NCI-H1694 treated with DMSO at 0.1 percent for 48 hours (cell line): ENCODE results near the gene RALGAPB.
"Not testable (repeated sequence)": the region's sequence is repeated elsewhere in the genome, so short reads cannot be mapped to it uniquely, and the experiment has no call there.

Source experiments
- DNase-seq: peaks from one replicate; lab custom pipeline; 2025; lab: John Stamatoyannopoulos, UW

Gene RALGAPB

GRCh38 chr20:38447251-38447661, 25.4 kb upstream of the RALGAPB start:
- DNase-seq: no peak

- no peak for DNase-seq
Measured at GRCh38 chr20:38447931-38448675, 24.5 kb upstream of the RALGAPB start.

GRCh38 chr20:38449046-38449445, 23.6 kb upstream of the RALGAPB start:
- no peak for DNase-seq

- DNase-seq: no peak
Measured at GRCh38 chr20:38450412-38450975, 22.1 kb upstream of the RALGAPB start.

GRCh38 chr20:38452880-38453624, 19.6 kb upstream of the RALGAPB start:
- DNase-seq: no peak

- DNase-seq: no peak
Measured at GRCh38 chr20:38453941-38454340, 18.7 kb upstream of the RALGAPB start.

GRCh38 chr20:38454556-38455473, 17.8 kb upstream of the RALGAPB start:
- no peak for DNase-seq

GRCh38 chr20:38458314-38458713, 14.3 kb upstream of the RALGAPB start:
- DNase-seq: no peak

- no peak for DNase-seq
Measured at GRCh38 chr20:38460040-38460623, 12.5 kb upstream of the RALGAPB start.

GRCh38 chr20:38460631-38461030, 12.0 kb upstream of the RALGAPB start:
- DNase-seq: not testable (repeated sequence)

- DNase-seq: not testable (repeated sequence)
Measured at GRCh38 chr20:38461167-38461566, 11.5 kb upstream of the RALGAPB start.

- DNase-seq: not testable (repeated sequence)
Measured at GRCh38 chr20:38461569-38461968, 11.1 kb upstream of the RALGAPB start.

- no peak for DNase-seq
Measured at GRCh38 chr20:38466171-38466570, 6.5 kb upstream of the RALGAPB start.

- DNase-seq: no peak
Measured at GRCh38 chr20:38466983-38467382, 5.7 kb upstream of the RALGAPB start.

GRCh38 chr20:38471245-38471644, 1.4 kb upstream of the RALGAPB start:
- no peak for DNase-seq

GRCh38 chr20:38471987-38472512, 593 bp upstream of the RALGAPB start:
- DNase-seq: no peak

- DNase-seq: no peak
Measured at GRCh38 chr20:38473367-38473795, 738 bp downstream of the RALGAPB start.

- DNase-seq: no peak
Measured at GRCh38 chr20:38477747-38478146, 5.1 kb downstream of the RALGAPB start.

- no peak for DNase-seq
Measured at GRCh38 chr20:38479596-38479995, 7.0 kb downstream of the RALGAPB start.

- DNase-seq: no peak
Measured at GRCh38 chr20:38485041-38485440, 12.4 kb downstream of the RALGAPB start.

- DNase-seq: no peak
Measured at GRCh38 chr20:38489181-38489580, 16.5 kb downstream of the RALGAPB start.
